DND-41 (cell line): Measurements from ENCODE around the gene CLEC20A.
"Not testable (repeated sequence)": the region's sequence is repeated elsewhere in the genome, so short reads cannot be mapped to it uniquely, and the experiment has no call there.

Experiments used
- ATAC-seq: fragments of 200-7000 bp; cut with Tn5 transposase; 3 replicates; pipeline ENCODE4 v1.9.1; 2021; ENCODE audit warnings: low read depth; ENCODE audit not compliant: insufficient read depth
- DNase-seq: peaks from one replicate; pipeline ENCODE4 v3.0.0-alpha.2; 2020
- H2AFZ ChIP-seq: 2 replicates; pipeline ENCODE4 v1.6.0; 2012; ENCODE audit warnings: low read depth, low read length
- H3K27ac ChIP-seq: 2 replicates; pipeline ENCODE4 v1.5.1; 2012; ENCODE audit warnings: low read length, inconsistent platforms
- H3K27me3 ChIP-seq: fragments of 200-600 bp; sonication (generic); 2 replicates; pipeline ENCODE4 v1.6.0; 2012; ENCODE audit warnings: low read length, mild to moderate bottlenecking, inconsistent platforms; ENCODE audit not compliant: insufficient read depth, poor library complexity
- H3K36me3 ChIP-seq: 2 replicates; pipeline ENCODE4 v1.5.1; 2012; ENCODE audit warnings: low read length, inconsistent platforms; ENCODE audit not compliant: insufficient read depth
- H3K4me1 ChIP-seq: 2 replicates; pipeline ENCODE4 v1.5.1; 2012; ENCODE audit warnings: mild to moderate bottlenecking, low read length; ENCODE audit not compliant: insufficient read depth
- H3K4me2 ChIP-seq: 2 replicates; pipeline ENCODE4 v1.6.0; 2012; ENCODE audit warnings: mild to moderate bottlenecking, moderate library complexity, low read length, inconsistent platforms; ENCODE audit not compliant: insufficient read depth
- H3K4me3 ChIP-seq, 2 experiments: fragments of 200-600 bp in 1 of 2; shearing (Covaris generic) in 1 of 2; 2 replicates each; pipeline ENCODE4 v1.5.1; 2012 to 2016; ENCODE audit warnings: inconsistent platforms in 2 of 2, low read length in 2 of 2, mild to moderate bottlenecking in 2 of 2, low read depth in 1 of 2, moderate library complexity in 1 of 2
- H3K79me2 ChIP-seq: 2 replicates; pipeline ENCODE4 v1.6.0; 2012; ENCODE audit warnings: low read length, inconsistent platforms; ENCODE audit not compliant: insufficient read depth
- H3K9ac ChIP-seq: 2 replicates; pipeline ENCODE4 v1.6.0; 2012; ENCODE audit warnings: low read depth, mild to moderate bottlenecking, inconsistent platforms, low read length, moderate library complexity
- H3K9me3 ChIP-seq: 2 replicates; pipeline ENCODE4 v1.5.1; 2012; ENCODE audit warnings: low read length, moderate library complexity, mild to moderate bottlenecking, inconsistent platforms; ENCODE audit not compliant: insufficient read depth, severe bottlenecking
- H4K20me1 ChIP-seq: 2 replicates; pipeline ENCODE4 v1.6.0; 2012; ENCODE audit warnings: low read length; ENCODE audit not compliant: insufficient read depth
- CTCF ChIP-seq: IDR thresholded peaks from 2 replicates; pipeline ENCODE4 v1.5.1; 2012; ENCODE audit warnings: borderline replicate concordance, low read length, moderate library complexity, mild to moderate bottlenecking; ENCODE audit not compliant: poor library complexity, severe bottlenecking; ENCODE audit errors: extremely low read depth
- EZH2 ChIP-seq: IDR thresholded peaks from 3 replicates; pipeline ENCODE4 v1.6.1; 2012; ENCODE audit warnings: borderline replicate concordance, low read depth, mild to moderate bottlenecking, moderate library complexity, low read length, inconsistent platforms; ENCODE audit not compliant: severe bottlenecking

The CLEC20A gene

GRCh38 chr1:178506177-178506576 lies 9.4 kb upstream of the CLEC20A start:
- H3K4me2 ChIP-seq = no peak overlapping the region
- no peaks in the 10 kb centered on the region for H3K4me1 ChIP-seq
- no peak overlapping the region for H2AFZ ChIP-seq
- no peaks in the 10 kb centered on the region for H3K27me3 ChIP-seq
- ATAC-seq (no peak), DNase-seq (no peak)
- no peaks in the 10 kb centered on the region for H3K79me2 ChIP-seq
- no peaks in the 10 kb centered on the region for H3K36me3 ChIP-seq
- H3K27ac ChIP-seq = no peak overlapping the region
- no peak overlapping the region for H3K9ac ChIP-seq
- no peak for TF ChIP-seq EZH2
- no peak for TF ChIP-seq CTCF
- H4K20me1 ChIP-seq = no peaks in the 10 kb centered on the region
- H3K9me3 ChIP-seq = no peaks in the 10 kb centered on the region
- H3K4me3 ChIP-seq = no peak overlapping the region

DNA sequence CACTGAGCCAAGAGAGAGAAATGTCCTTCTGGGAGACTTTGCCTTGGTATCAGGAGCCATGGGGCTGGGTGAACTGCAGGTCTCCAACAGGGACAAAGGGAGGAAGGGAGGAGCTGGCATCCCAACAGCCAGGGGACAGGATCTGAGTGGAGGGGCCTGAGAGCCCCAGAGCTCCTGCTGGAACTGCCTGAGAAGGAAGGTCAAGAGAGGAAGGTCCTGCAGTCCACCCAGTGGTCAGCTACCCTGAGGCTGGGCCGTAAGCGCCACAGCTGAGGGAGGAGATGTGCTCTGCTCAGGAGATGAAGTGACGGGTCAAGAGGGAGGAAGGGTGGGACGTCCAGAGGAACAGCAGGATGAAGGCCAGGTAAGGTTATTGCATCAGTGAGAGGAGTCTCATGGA lies 7.5 kb upstream of the CLEC20A start:
- no peaks in the 10 kb centered on the region for H3K27me3 ChIP-seq
- no peak overlapping the region for H3K4me3 ChIP-seq
- no peak overlapping the region for H2AFZ ChIP-seq
- ATAC-seq (no peak), DNase-seq (no peak)
- H3K9ac ChIP-seq = no peak overlapping the region
- H3K9me3 ChIP-seq = no peaks in the 10 kb centered on the region
- no peaks in the 10 kb centered on the region for H3K36me3 ChIP-seq
- no peaks in the 10 kb centered on the region for H4K20me1 ChIP-seq
- no peaks in the 10 kb centered on the region for H3K4me1 ChIP-seq
- TF ChIP-seq CTCF = no peak
- TF ChIP-seq EZH2 = no peak
- no peak overlapping the region for H3K27ac ChIP-seq
- no peak overlapping the region for H3K4me2 ChIP-seq
- H3K79me2 ChIP-seq = no peaks in the 10 kb centered on the region

DNA sequence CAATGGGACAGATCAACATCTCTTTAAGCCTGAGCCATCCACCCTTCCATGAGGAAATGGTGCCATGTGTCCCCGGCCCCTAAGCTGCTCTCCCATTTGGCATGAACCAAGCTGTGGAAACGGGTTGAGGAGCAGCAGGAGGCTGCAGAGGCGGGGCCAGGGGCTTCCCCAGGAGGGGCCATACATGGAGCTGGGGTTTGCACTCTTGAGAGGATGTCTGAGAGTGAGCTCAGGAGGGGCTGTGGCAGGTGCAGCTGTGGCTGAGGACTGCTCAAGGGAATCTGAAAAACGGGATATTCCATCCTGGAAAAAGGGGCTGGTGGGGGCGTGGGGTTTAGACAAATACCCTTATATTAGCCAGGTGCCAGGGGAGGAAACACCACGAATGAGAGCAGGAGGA lies 7.1 kb upstream of the CLEC20A start:
- Histone ChIP-seq H3K4me1 (no peaks in the 10 kb centered on the region), H3K9me3 (no peaks in the 10 kb centered on the region), H3K4me2 (no peak overlapping the region), H3K27ac (no peak overlapping the region), H2AFZ (no peak overlapping the region), H3K36me3 (no peaks in the 10 kb centered on the region), H3K79me2 (no peaks in the 10 kb centered on the region), H4K20me1 (no peaks in the 10 kb centered on the region), H3K4me3 (no peak overlapping the region), H3K9ac (no peak overlapping the region), H3K27me3 (no peaks in the 10 kb centered on the region)
- DNase-seq (no peak), ATAC-seq (no peak)
- TF ChIP-seq EZH2 (no peak), CTCF (no peak)

DNA sequence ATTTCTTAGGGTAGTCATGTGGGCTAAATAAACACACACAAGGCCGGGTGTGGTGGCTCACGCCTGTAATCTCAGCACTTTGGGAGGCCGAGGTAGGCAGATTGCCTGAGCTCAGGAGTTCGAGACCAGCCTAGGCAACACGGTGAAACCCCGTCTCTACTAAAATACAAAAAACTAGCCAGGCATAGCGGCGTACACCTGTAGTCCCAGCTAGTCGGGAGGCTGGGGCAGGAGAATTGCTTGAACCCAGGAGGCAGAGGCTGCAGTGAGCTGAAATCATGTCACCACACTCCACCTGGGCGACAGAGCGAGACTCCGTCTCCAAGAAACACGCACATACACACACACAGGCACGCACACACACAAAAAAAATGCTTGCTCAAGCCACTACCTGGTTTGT lies 6.6 kb upstream of the CLEC20A start:
- ATAC-seq, H3K9me3 ChIP-seq, H3K27ac ChIP-seq, H3K4me1 ChIP-seq, DNase-seq, H3K4me2 ChIP-seq, H3K27me3 ChIP-seq, H3K79me2 ChIP-seq, H2AFZ ChIP-seq, H3K4me3 ChIP-seq, H4K20me1 ChIP-seq, H3K36me3 ChIP-seq, H3K9ac ChIP-seq: not testable (repeated sequence)
